ENCODE data around the gene DLG4. TPM values are rescaled to one million over a fixed set of nuclear protein-coding genes. Genes with fewer than 3 reads are reported as not detected.

DLG4 gene
- 36.5 TPM for polyA plus RNA-seq (2012; ENCODE audit: insufficient read depth, insufficient read length, low read depth)

DNA sequence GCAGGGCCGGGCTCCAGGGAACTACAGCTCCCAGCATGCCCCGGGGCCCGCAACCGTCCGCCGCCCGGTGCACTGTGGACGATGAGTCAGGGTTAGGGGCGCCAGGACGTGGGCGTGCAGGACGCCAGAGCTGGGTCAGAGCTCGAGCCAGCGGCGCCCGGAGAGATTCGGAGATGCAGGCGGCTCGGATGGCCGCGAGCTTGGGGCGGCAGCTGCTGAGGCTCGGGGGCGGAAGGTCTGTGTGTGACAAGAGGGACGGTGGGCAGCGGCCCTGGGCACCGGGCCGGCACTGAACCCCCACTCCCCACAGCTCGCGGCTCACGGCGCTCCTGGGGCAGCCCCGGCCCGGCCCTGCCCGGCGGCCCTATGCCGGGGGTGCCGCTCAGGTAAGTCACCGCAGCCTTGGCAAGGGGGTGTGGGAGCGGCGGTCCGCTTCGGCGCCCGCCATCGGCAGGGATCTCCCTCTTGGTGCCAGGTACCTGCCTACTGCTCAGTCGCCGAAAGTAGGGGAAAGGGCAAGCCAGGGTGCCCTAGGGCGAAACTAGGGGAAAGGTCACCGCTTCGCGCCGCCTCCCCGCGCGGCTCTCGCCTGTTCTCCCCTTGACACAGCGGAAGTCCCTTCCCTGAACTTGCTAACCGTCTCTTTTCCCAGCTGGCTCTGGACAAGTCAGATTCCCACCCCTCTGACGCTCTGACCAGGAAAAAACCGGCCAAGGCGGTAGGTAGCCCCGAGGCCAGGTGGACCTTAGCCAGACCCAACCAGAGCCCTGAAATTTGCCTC is at the start of gene DLG4, which contains the start of gene ACADVL:
Gene DLG4, minus strand, starts transcription at position 25 of the 781 bp plus-strand sequence.
Gene ACADVL, plus strand, starts transcription at position 127 of the 781 bp plus-strand sequence. Its CDS starts 47 bp downstream, at position 174.
- peak; percentile 81 for DNase-seq
- TF ChIP-seq, protein P1, sequence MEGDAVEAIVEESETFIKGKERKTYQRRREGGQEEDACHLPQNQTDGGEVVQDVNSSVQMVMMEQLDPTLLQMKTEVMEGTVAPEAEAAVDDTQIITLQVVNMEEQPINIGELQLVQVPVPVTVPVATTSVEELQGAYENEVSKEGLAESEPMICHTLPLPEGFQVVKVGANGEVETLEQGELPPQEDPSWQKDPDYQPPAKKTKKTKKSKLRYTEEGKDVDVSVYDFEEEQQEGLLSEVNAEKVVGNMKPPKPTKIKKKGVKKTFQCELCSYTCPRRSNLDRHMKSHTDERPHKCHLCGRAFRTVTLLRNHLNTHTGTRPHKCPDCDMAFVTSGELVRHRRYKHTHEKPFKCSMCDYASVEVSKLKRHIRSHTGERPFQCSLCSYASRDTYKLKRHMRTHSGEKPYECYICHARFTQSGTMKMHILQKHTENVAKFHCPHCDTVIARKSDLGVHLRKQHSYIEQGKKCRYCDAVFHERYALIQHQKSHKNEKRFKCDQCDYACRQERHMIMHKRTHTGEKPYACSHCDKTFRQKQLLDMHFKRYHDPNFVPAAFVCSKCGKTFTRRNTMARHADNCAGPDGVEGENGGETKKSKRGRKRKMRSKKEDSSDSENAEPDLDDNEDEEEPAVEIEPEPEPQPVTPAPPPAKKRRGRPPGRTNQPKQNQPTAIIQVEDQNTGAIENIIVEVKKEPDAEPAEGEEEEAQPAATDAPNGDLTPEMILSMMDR (IDR thresholded peaks at IDR 0.05; ENCODE audit: low read depth, low read length), result no peak
- peaks cover 14% of the 10 kb centered on the region for H3K36me3 ChIP-seq
- no peaks in the 10 kb centered on the region for H3K27me3 ChIP-seq
- H3K9me3 ChIP-seq, result no peaks in the 10 kb centered on the region
- H3K4me3 ChIP-seq (ENCODE audit: low read depth, low read length), result peak within 1 kb of the TSS; percentile 72
- H3K4me1 ChIP-seq, result peaks cover 8% of the 10 kb centered on the region; the same call in 1 of the 2 replicates

DNA sequence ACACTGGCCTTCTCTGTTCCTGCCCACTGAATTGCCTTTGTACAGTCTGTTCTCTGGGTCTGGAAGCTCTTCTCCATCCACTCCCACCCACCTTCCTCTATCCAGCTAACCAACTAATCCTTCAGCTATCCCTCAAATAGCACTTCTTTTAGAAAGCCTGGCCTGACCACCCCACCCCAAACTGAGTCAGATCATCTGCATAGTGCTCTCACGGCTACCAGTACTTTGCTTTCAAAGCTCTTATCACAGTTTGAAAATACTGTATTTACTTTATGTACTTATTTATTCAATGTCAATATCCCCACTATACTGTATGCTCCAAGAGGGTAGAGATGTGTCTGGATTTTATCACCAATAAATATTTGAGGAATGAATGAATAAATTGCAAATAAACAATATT is 47.1 kb upstream of the DLG4 start:
- Histone ChIP-seq H3K36me3 (no peaks in the 10 kb centered on the region), H3K9me3 (no peaks in the 10 kb centered on the region), H3K4me1 (no peaks in the 10 kb centered on the region), H3K4me3 (ENCODE audit: low read depth, low read length) (no peak overlapping the region), H3K27me3 (peaks cover 5% of the 10 kb centered on the region; the same call in 1 of the 2 replicates)
- TF ChIP-seq, protein P1 (IDR thresholded peaks at IDR 0.05; ENCODE audit: low read depth, low read length), result no peak
- no peak for DNase-seq

DNA sequence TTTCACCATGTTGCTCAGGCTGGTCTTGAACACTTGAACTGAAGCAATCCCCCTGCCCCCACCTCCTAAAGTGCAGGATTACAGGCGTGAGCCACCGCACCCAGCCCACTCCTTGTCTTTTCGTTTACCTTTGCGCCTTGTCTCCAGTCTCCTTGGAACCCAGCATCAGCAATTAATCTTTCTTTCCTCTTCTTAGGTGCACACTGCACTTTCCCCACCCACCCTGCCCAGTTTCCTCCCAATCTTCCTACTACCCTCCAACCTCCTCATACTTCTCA is 44.1 kb upstream of the DLG4 start:
- Histone ChIP-seq H3K4me1 (no peaks in the 10 kb centered on the region), H3K4me3 (ENCODE audit: low read depth, low read length) (no peak overlapping the region), H3K27me3 (peaks cover 5% of the 10 kb centered on the region; the same call in 1 of the 2 replicates), H3K36me3 (no peaks in the 10 kb centered on the region), H3K9me3 (no peaks in the 10 kb centered on the region)
- DNase-seq, result no peak
- TF ChIP-seq, protein P1 (IDR thresholded peaks at IDR 0.05; ENCODE audit: low read depth, low read length), result no peak

DNA sequence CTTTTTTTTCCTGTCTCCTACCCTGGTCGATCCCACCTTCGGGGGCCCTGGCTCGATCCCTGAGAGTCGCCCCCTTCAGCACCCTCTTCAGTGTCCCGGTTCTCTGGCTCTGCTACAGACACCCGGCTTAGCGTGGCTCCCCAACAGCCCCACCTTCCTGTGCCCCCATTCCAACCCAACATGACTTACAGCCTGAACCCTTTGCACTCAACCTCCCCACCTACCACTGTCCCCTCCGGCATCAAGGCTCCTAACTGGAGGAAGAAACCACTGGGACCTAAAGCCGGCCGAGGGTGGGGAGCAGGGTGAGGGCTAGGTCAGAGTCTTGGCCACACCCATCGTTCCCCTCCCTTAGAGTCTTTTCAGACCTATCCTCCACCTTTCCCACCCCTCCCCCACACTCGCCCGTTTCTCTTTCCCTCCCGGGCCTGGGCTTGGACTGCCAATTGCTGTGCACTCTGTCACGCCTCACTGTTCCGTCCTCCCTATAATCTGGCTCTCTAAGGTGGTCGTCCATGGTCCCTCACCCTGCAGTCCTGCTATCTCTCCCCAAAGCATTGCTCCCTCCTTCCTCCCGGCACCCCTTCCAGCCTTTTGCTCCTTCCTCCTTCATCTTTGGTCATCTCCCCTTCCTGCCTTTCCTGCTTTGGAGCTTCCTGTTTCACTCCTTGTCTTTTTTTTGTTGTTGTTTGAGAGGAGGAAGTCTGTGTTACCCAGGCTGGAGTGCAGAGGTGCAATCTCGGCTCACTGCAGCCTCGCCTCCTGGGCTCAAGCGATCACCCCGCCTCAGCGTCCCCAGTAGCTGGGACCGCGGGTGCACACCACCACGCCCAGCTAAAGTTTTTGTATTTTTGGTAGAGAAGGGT is 43.5 kb upstream of the DLG4 start:
- TF ChIP-seq, protein P1 (IDR thresholded peaks at IDR 0.05; ENCODE audit: low read depth, low read length), result no peak

GRCh38 chr17:7262192-7262934 is 42.7 kb upstream of the DLG4 start, which contains the start of gene CLDN7:
Gene CLDN7, minus strand, starts transcription at chr17:7262478. Its CDS starts 435 bp downstream, at chr17:7262043.
- Histone ChIP-seq H3K27me3 (peaks cover 5% of the 10 kb centered on the region; the same call in 1 of the 2 replicates), H3K36me3 (no peaks in the 10 kb centered on the region), H3K4me3 (ENCODE audit: low read depth, low read length) (peak within 1 kb of the TSS; percentile 46), H3K9me3 (no peaks in the 10 kb centered on the region), H3K4me1 (no peaks in the 10 kb centered on the region)
- TF ChIP-seq, protein P1 (IDR thresholded peaks at IDR 0.05; ENCODE audit: low read depth, low read length), result no peak
- no peak for DNase-seq

More for the DNA sequence above, 43.5 kb upstream of the DLG4 start:
- DNase-seq, result no peak
- Histone ChIP-seq H3K27me3 (peaks cover 5% of the 10 kb centered on the region; the same call in 1 of the 2 replicates), H3K9me3 (no peaks in the 10 kb centered on the region), H3K36me3 (no peaks in the 10 kb centered on the region), H3K4me1 (no peaks in the 10 kb centered on the region), H3K4me3 (ENCODE audit: low read depth, low read length) (no peak overlapping the region)

Data from BE2C (cell line).